AG08396 (cell line): ENCODE data around the gene UGT2B15.
"Not testable (repeated sequence)": the region's sequence is repeated elsewhere in the genome, so short reads cannot be mapped to it uniquely, and the experiment has no call there.

Experiments
- DNase-seq: peaks from one replicate; pipeline ENCODE4 v3.0.0; 2012; ENCODE audit warnings: low spot score, mixed read lengths

Gene UGT2B15

GRCh38 chr4:68655764-68656444, 14.5 kb downstream of the UGT2B15 start:
- DNase-seq = no peak

GRCh38 chr4:68654946-68655721, 15.3 kb downstream of the UGT2B15 start:
- no peak for DNase-seq

GRCh38 chr4:68651932-68652331, 18.5 kb downstream of the UGT2B15 start:
- DNase-seq = no peak

GRCh38 chr4:68630371-68630770, 40.1 kb downstream of the UGT2B15 start:
- DNase-seq = no peak

GRCh38 chr4:68622731-68623130, 47.7 kb downstream of the UGT2B15 start:
- DNase-seq = not testable (repeated sequence)

- no peak for DNase-seq
These were observed 53.3 kb downstream of the UGT2B15 start for GRCh38 chr4:68617003-68617698.

- DNase-seq = no peak
These were observed 54.6 kb downstream of the UGT2B15 start for GRCh38 chr4:68615699-68616422.

- no peak for DNase-seq
These were observed 56.7 kb downstream of the UGT2B15 start for GRCh38 chr4:68613752-68614151.

GRCh38 chr4:68606240-68606639, 64.2 kb downstream of the UGT2B15 start:
- no peak for DNase-seq

GRCh38 chr4:68599150-68599549, 71.3 kb downstream of the UGT2B15 start:
- DNase-seq = no peak

GRCh38 chr4:68597482-68597881, 73.0 kb downstream of the UGT2B15 start:
- no peak for DNase-seq
